Measurements from ENCODE around the gene ZKSCAN7. TPM values are rescaled to one million over a fixed set of nuclear protein-coding genes. Genes with fewer than 3 reads are reported as not detected.
A peak's percentile ranks its signal among the peaks of the same experiment; 100 is the strongest.

Gene ZKSCAN7
- polyA plus RNA-seq, 1 donor from 2014 or later: 23.9 TPM

GRCh38 chr3:44506961-44507360 is 48.0 kb upstream of the ZKSCAN7 start:
- Histone ChIP-seq H4K20me1 (ENCODE audit: insufficient read depth) (no peaks in the 10 kb centered on the region), H2AFZ (ENCODE audit: low read depth, low read length) (no peak overlapping the region), H3K79me2 (replicated peaks; ENCODE audit: insufficient read depth, low read length) (peaks cover 69% of the 10 kb centered on the region), H3K27ac (ENCODE audit: low read length) (no peak overlapping the region), H3K9me2 (ENCODE audit: insufficient read depth, low read length) (no peaks in the 10 kb centered on the region), H3K4me3 (ENCODE audit: low read length) (no peak overlapping the region), H3K27me3 (ENCODE audit: insufficient read depth, low read depth, low read length) (no peaks in the 10 kb centered on the region), H3K4me2 (ENCODE audit: low read length) (no peak overlapping the region), H3K9me3 (ENCODE audit: low read length) (peaks cover 6% of the 10 kb centered on the region), H3K36me3 (ENCODE audit: insufficient read depth, low read length) (peaks cover 7% of the 10 kb centered on the region), H3K9ac (ENCODE audit: low read length) (no peak overlapping the region), H3F3A (ENCODE audit: insufficient read depth, low read length, poor library complexity, severe bottlenecking) (no peaks in the 10 kb centered on the region)
- TF ChIP-seq EP300 (conservative IDR thresholded peaks at IDR 0.05; ENCODE audit: poor library complexity, severe bottlenecking): no peak
- TF ChIP-seq POLR2AphosphoS5 (IDR thresholded peaks at IDR 0.05): no peak
- TF ChIP-seq RAD21 (conservative IDR thresholded peaks at IDR 0.05): no peak
- TF ChIP-seq SMC3 (conservative IDR thresholded peaks at IDR 0.05; ENCODE audit: poor library complexity): no peak
- no peak for TF ChIP-seq MXI1 (conservative IDR thresholded peaks at IDR 0.05; ENCODE audit: poor library complexity, severe bottlenecking)
- no peak for TF ChIP-seq EZH2 (IDR thresholded peaks at IDR 0.05; ENCODE audit: borderline replicate concordance, insufficient read depth, low read length, poor library complexity, severe bottlenecking)
- no peak for TF ChIP-seq REST (IDR thresholded peaks at IDR 0.05; ENCODE audit: borderline replicate concordance)
- TF ChIP-seq TAF1 (IDR thresholded peaks at IDR 0.05; ENCODE audit: low read depth): no peak
- TF ChIP-seq CTCF (IDR thresholded peaks at IDR 0.05; ENCODE audit: poor library complexity, severe bottlenecking): no peak

GRCh38 chr3:44509393-44509921 is 45.5 kb upstream of the ZKSCAN7 start:
- no peaks in the 10 kb centered on the region for H3F3A ChIP-seq (ENCODE audit: insufficient read depth, low read length, poor library complexity, severe bottlenecking)
- H3K4me2 ChIP-seq (ENCODE audit: low read length): peak overlapping the region; percentile 71
- H3K27me3 ChIP-seq (ENCODE audit: insufficient read depth, low read depth, low read length): no peaks in the 10 kb centered on the region
- H3K27ac ChIP-seq (ENCODE audit: low read length): peak overlapping the region; percentile 78
- peak overlapping the region; percentile 92 for H3K9ac ChIP-seq (ENCODE audit: low read length)
- no peaks in the 10 kb centered on the region for H3K9me2 ChIP-seq (ENCODE audit: insufficient read depth, low read length)
- no peaks in the 10 kb centered on the region for H3K9me3 ChIP-seq (ENCODE audit: low read length)
- H3K79me2 ChIP-seq (replicated peaks; ENCODE audit: insufficient read depth, low read length): peaks cover 53% of the 10 kb centered on the region
- peak; percentile 14 for TF ChIP-seq CTCF (IDR thresholded peaks at IDR 0.05; ENCODE audit: poor library complexity, severe bottlenecking)
- no peak for TF ChIP-seq EZH2 (IDR thresholded peaks at IDR 0.05; ENCODE audit: borderline replicate concordance, insufficient read depth, low read length, poor library complexity, severe bottlenecking)
- TF ChIP-seq RAD21 (conservative IDR thresholded peaks at IDR 0.05): no peak
- no peaks in the 10 kb centered on the region for H3K36me3 ChIP-seq (ENCODE audit: insufficient read depth, low read length)
- H3K4me3 ChIP-seq (ENCODE audit: low read length): peak overlapping the region; percentile 83
- peak overlapping the region; percentile 51 for H2AFZ ChIP-seq (ENCODE audit: low read depth, low read length)
- no peaks in the 10 kb centered on the region for H4K20me1 ChIP-seq (ENCODE audit: insufficient read depth)
